Body of pancreas (tissue), 4 donors: ENCODE measurements around the gene NMT1.

Experiments used
- POLR2A ChIP-seq, 3 donors: fragments of 450-650 bp; IDR thresholded peaks; one replicate each; pipeline ENCODE4 v1.6.1; 2016; ENCODE audit warnings: antibody characterized with exemption in 3 of 3, mild to moderate bottlenecking in 2 of 3
- TF ChIP-seq, protein P1 (sequence below), 7 experiments: fragments of 450-650 bp in 4 of 7; fragments of 200-600 bp in 3 of 7; sonication (generic) in 3 of 7; IDR thresholded peaks; one replicate each; pipeline ENCODE4 v1.5.1; 2016 to 2019; ENCODE audit warnings: antibody characterized with exemption in 7 of 7

DNA sequence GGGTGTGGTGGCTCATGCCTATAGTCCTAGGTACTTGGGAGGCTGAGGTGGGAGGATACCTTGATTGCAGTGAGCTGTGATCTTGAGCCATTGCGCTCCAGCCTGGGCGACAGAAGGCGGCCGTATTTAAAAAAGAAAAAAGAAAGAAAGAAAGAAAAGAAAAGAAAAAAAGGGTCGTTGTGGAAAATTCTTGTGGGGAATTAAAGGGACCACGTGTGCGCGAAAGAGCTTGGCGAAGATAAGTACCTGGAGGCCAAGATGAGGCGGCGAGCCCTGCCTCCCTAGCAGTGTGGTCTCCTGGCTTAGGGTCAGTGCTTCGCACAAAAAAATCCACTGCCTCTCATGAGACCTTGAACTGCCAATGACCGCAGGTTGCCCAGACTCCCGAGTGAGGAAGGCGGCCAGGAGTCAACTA, 728 bp upstream of the NMT1 start:
- TF ChIP-seq, protein P1, sequence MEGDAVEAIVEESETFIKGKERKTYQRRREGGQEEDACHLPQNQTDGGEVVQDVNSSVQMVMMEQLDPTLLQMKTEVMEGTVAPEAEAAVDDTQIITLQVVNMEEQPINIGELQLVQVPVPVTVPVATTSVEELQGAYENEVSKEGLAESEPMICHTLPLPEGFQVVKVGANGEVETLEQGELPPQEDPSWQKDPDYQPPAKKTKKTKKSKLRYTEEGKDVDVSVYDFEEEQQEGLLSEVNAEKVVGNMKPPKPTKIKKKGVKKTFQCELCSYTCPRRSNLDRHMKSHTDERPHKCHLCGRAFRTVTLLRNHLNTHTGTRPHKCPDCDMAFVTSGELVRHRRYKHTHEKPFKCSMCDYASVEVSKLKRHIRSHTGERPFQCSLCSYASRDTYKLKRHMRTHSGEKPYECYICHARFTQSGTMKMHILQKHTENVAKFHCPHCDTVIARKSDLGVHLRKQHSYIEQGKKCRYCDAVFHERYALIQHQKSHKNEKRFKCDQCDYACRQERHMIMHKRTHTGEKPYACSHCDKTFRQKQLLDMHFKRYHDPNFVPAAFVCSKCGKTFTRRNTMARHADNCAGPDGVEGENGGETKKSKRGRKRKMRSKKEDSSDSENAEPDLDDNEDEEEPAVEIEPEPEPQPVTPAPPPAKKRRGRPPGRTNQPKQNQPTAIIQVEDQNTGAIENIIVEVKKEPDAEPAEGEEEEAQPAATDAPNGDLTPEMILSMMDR (IDR thresholded peaks at IDR 0.05), result no peak
- TF ChIP-seq POLR2A (IDR thresholded peaks at IDR 0.05), result no peak
